GM12892 (cell line): ENCODE results near the gene SCN9A.

ENCODE experiments used
- DNase-seq: peaks from one replicate; pipeline ENCODE4 v3.0.0; 2011; ENCODE audit not compliant: insufficient read length
- FAIRE-seq: peaks from 2 replicates; lab custom pipeline; 2011; peaks lifted over from hg19 to GRCh38; lab: Jason Lieb, UNC
- POLR2A ChIP-seq: IDR thresholded peaks from 2 replicates; pipeline ENCODE4 v1.6.1; 2011; ENCODE audit warnings: low read depth, low read length, control low read depth
- POLR2AphosphoS5 ChIP-seq: IDR thresholded peaks from 2 replicates; pipeline ENCODE4 v1.6.1; 2011; ENCODE audit warnings: low read depth, low read length, control low read depth
- TAF1 ChIP-seq: IDR thresholded peaks from 2 replicates; pipeline ENCODE4 v1.6.1; 2011; ENCODE audit warnings: low read depth, mild to moderate bottlenecking, control low read depth, low read length, borderline replicate concordance

SCN9A gene

GRCh38 chr2:166184789-166185188 is 191.0 kb downstream of the SCN9A start:
- TF ChIP-seq POLR2A (no peak), TAF1 (no peak), POLR2AphosphoS5 (no peak)
- DNase-seq = no peak
- FAIRE-seq = no peak

GRCh38 chr2:166181813-166182154 is 194.0 kb downstream of the SCN9A start:
- FAIRE-seq (no peak), DNase-seq (no peak)
- TF ChIP-seq TAF1 = no peak
- no peak for TF ChIP-seq POLR2AphosphoS5
- no peak for TF ChIP-seq POLR2A

GRCh38 chr2:166180951-166181812 is 194.6 kb downstream of the SCN9A start:
- TF ChIP-seq TAF1 (no peak), POLR2AphosphoS5 (no peak), POLR2A (no peak)
- peak; percentile 7 for DNase-seq
- FAIRE-seq = no peak

- no peak for FAIRE-seq
Observed at GRCh38 chr2:166179201-166179600, 196.5 kb downstream of the SCN9A start.

DNA sequence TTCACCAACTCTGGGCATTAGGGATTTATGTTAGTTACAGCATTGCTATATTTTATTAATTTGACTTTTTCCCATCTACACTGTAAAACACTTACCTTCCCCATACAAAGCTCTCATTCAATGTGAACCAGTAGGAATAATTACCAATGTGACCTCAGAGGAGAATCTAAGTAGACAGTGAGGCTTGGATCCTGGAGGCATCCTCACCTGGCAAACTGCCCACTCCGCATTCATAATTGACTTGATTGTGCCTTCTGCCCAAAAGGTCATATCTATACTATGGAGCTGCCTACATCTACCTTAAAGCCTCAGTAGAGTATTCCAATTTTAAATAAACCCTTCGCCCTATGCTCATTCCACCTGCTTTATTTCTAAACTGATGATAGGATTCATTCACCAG is 202.5 kb downstream of the SCN9A start:
- DNase-seq (no peak), FAIRE-seq (no peak)
- TF ChIP-seq POLR2A (no peak), TAF1 (no peak), POLR2AphosphoS5 (no peak)

More at GRCh38 chr2:166179201-166179600, 196.5 kb downstream of the SCN9A start:
- DNase-seq = no peak
- TF ChIP-seq TAF1 (no peak), POLR2A (no peak), POLR2AphosphoS5 (no peak)

DNA sequence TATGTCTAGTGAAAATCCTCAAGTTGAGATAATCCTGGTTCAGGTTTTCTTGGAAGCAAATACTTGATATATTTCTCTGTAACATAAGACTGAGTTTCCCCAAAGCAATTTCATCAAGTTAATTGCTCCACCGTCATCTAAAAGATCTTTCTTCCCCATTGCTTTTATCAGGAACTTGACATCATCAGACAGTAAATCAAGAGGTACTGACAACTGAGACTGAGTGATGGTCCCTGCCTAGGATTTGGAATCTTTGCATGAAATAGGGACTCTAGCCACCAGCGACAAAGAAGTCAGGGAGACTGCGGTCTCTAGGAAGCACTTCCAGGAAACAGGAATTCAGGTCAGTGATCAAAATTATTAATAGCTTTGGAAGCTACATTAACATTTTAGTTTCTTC is 204.5 kb downstream of the SCN9A start:
- no peak for DNase-seq
- TF ChIP-seq POLR2AphosphoS5 (no peak), POLR2A (no peak), TAF1 (no peak)
- no peak for FAIRE-seq

GRCh38 chr2:166170356-166170755 is 205.4 kb downstream of the SCN9A start:
- FAIRE-seq (no peak), DNase-seq (no peak)
- TF ChIP-seq TAF1 (no peak), POLR2A (no peak), POLR2AphosphoS5 (no peak)

GRCh38 chr2:166167449-166167848 is 208.3 kb downstream of the SCN9A start:
- no peak for TF ChIP-seq POLR2AphosphoS5
- no peak for TF ChIP-seq POLR2A
- no peak for TF ChIP-seq TAF1
- FAIRE-seq = no peak
- DNase-seq = no peak

DNA sequence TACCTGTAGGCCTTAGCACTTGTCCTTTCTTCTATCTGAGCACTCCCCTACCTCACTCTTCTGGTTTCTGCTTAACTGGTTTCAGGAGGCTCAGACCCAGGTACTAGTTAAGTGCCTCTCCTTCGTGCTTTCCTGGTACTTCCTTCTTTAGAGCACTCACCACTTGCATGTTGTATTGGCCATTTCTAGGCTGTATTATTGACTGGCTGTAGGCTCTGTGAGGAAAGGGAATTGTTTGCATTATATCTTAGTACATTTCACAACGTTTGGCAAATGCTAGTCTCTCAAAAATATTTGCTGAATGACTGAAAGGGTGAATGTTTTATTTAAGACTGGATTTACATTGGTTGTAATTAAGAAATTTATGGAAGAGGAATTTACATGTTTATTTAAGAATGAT is 212.0 kb downstream of the SCN9A start:
- TF ChIP-seq TAF1 (no peak), POLR2A (no peak), POLR2AphosphoS5 (no peak)
- no peak for FAIRE-seq
- no peak for DNase-seq

DNA sequence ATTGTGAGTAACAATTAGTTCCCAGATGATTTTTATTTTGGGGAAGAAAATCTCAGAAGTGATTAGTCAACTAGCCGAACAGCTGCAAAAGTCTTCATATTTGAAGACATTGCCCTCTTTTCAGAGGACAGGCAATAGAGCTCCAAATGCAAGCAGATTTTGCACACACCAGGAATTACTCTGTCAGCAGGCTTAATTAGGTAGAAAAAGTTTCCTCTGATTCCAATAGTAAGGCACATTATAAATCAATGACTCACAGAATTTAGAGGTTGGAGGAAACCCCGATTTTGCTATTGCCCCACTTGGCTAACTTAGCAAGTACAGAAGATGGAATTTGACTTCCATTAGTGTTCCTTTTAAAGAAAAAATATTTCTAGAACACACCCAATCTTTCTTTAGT is 217.2 kb downstream of the SCN9A start:
- FAIRE-seq = no peak
- no peak for DNase-seq
- no peak for TF ChIP-seq POLR2AphosphoS5
- TF ChIP-seq POLR2A = no peak
- no peak for TF ChIP-seq TAF1

- DNase-seq (no peak), FAIRE-seq (no peak)
- TF ChIP-seq POLR2AphosphoS5 = no peak
- no peak for TF ChIP-seq TAF1
- TF ChIP-seq POLR2A = no peak
Observed at GRCh38 chr2:166157578-166157977, 218.2 kb downstream of the SCN9A start.

- FAIRE-seq (no peak), DNase-seq (no peak)
- TF ChIP-seq TAF1 (no peak), POLR2AphosphoS5 (no peak), POLR2A (no peak)
Observed at GRCh38 chr2:166156985-166157490, 218.7 kb downstream of the SCN9A start.
